Measurements from ENCODE around the gene QPRT.
"Not testable (repeated sequence)": the region's sequence is repeated elsewhere in the genome, so short reads cannot be mapped to it uniquely, and the experiment has no call there.

Gene QPRT

GRCh38 chr16:29721167-29721879, 42.3 kb downstream of the QPRT start:
- DNase-seq, result peak; percentile 64

GRCh38 chr16:29726845-29727377, 47.9 kb downstream of the QPRT start:
- DNase-seq, result no peak

DNA sequence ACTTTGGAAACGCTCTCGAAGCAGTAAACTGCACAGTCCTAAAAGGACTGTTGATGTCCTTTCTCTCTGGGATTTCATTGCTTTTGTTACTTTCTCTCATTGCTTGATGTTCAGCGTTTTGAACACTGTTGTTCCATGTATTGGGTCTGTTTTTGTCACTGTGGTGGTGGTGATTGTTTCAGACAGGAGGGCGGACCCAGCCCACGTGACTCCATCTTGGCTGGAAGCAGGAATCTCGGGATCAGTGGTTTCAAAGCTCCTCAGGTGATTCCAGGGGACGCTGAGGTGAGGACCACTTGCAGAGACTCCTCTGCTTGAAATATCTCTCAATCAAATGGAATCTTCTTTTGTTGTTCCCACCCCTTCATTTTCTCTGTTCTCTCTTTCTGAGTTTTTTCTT, 48.5 kb downstream of the QPRT start:
- no peak for DNase-seq

- DNase-seq, result no peak
Measured at GRCh38 chr16:29729116-29729521, 50.1 kb downstream of the QPRT start.

- DNase-seq, result no peak
Measured at GRCh38 chr16:29730649-29731048, 51.7 kb downstream of the QPRT start.

DNA sequence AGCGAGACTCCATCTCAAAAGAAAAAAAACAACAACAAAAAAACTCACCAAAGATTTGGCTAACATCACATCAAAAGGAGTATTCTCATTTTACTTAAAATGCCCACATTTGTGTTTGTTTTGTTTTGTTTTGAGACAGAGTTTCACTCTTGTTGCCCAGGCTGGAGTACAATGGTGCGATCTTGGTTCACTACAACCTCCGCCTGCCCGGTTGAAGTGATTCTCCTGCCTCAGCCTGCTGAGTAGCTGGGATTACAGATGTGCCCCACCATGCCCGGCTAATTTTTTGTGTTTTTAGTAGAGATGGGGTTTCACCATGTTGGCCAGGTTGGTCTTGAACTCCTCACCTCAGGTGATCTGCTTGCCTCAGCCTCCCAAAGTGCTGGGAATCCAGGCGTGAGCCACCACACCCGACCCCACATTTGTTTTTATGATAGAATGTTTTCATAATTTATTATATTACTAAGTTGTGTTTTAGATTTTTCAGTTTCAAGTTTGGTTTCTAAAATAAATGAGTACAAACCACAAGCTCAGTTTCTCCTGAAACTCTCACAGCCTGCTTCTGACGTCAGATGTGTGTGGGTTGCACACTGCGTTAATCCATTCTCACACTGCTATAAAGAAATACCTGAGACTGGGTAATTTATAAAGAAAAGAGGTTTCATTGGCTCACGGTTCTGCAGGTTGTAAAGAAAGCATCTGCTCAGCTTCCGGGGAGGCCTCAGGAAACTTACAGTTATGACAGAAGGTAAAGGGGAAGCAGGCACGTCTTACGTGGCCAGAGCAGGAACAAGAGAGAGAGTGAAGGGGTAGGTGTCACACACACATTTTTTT, 53.0 kb downstream of the QPRT start:
- peak; percentile 88 for DNase-seq

DNA sequence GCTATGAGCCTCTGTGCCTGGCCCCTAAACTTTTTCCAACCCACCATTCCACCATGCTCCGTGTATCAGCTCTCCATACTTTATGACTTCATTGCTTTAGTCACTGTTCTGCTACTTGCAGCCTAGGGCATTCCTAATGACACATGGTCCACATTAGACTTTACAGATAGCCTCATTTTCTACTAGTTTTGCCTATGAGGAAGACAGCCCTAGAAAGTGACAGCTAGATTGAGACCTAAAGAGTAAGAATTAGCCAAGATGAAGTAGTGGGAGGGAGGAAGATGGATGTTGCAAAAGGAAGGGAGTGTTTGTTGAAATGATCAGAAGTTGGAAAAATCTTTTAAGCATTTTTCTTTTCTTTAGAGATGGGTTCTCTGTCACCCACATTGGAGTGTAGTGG, 55.8 kb downstream of the QPRT start:
- DNase-seq, result no peak

- no peak for DNase-seq
Measured at GRCh38 chr16:29736112-29736511, 57.1 kb downstream of the QPRT start.

DNA sequence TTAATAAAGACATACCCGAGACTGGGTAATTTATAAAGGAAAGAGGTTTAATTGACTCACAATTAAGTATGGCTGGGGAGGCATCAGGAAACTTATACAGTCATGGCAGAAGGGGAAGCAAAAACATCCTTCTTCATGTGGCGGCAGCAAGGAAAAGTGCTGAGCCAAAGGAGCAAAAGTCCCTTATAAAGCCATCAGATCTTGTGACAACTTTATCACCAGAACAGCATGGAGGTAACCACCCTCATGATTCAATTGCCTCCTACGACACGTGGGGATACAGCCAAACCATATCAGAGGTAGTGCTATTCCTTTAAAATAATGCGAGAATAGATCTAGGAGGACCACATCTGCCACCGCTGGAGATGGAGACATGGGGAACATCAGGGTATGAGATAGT, 57.8 kb downstream of the QPRT start:
- DNase-seq, result no peak

DNA sequence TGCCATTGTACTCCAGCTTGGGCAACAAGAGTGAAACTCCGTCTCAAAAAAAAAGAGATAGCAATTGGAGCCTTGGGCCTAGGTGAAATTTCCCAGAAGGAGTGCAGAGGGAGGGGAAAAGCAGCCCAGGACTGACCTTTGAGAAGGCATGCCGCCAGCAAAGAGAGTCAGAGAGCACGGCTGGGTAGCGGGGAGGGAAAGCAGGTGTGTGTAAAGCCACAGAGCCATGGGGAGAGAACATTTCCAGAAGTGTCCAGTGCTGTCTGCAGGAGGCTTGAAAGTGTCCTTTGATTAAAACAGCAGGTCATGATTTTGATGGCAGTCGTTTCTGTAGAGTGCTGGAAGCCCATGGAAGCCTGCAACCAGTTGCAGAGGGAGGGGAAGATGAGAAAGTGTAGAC, 58.7 kb downstream of the QPRT start:
- no peak for DNase-seq

GRCh38 chr16:29738514-29738913, 59.5 kb downstream of the QPRT start:
- peak; percentile 47 for DNase-seq

DNA sequence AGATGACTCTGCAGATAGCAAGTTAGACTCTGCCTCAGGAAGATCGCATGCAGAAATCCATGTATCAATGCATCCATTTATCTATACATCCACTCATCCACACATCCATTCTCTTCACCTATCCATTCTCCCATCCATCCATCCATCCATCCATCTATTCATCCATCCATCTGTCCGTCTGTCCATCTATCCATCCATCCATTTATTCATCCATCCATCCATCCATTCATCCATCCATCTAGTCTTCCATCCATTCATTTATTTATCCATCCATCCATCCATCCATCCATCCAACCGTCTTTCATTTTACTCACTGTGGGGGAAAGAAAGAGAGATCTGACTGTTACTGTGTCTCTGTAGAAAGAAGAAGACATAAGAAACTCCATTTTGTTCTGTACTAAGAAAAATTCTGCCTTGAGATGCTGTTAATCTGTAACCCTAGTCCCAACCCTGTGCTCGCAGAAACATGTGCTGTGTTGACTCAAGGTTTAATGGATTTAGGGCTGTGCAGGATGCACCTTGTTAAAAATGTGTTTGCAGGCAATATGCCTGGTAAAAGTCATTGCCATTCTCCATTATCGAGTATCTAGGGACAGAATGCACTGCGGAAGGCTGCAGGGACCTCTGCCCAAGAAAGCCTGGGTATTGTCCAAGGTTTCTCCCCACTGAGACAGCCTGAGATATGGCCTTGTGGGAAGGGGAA, 61.1 kb downstream of the QPRT start:
- not testable (repeated sequence) for DNase-seq

DNA sequence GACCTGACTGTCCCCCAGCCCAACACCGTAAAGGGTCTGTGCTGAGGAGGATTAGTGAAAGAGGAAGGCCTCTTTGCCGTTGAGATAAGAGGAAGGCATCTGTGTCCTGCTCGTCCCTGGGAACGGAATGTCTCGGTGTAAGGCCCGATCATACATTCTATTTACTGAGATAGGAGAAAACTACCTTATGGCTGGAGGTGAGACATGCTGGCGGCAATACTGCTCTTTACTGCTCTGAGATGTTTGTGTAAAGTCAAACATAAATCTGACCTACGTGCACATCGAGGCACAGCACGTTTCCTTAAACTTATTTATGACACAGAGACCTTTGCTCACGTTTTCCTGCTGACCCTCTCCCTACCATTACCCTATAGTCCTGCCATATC, 61.6 kb downstream of the QPRT start:
- not testable (repeated sequence) for DNase-seq

- no peak for DNase-seq
Measured at GRCh38 chr16:29742683-29743275, 63.8 kb downstream of the QPRT start.

- DNase-seq, result no peak
Measured at GRCh38 chr16:29743475-29743826, 64.5 kb downstream of the QPRT start.

GRCh38 chr16:29743827-29744531, 65.0 kb downstream of the QPRT start:
- peak; percentile 65 for DNase-seq

DNA sequence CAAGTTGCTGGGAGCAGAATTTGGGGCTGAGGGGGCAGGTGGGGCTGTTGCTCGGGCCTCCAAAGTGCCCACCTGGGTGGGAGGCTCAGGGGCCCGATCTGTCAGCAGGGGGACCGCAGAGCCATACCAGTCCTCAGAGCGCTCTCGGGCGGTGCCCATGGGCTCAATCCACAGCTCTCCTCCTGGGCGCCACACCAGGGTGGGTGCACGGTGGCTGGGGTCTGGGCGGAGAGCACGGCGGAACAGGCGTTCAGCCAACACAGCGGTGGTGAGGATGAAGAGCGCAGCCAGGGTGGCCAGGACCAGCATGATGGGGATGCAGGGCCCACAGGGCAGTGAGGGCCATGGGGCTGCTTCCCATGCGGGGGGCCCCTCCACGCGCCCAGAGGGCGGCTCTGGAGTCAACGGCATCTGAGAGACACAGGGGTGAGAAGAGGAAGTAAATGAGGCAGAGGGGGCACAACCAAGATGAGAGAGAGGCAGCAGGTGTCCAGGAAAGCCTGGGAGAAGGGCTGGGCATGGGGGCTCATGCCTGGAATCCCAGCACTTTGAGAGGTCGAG, 65.6 kb downstream of the QPRT start:
- peak; percentile 42 for DNase-seq

GRCh38 chr16:29745121-29745852, 66.3 kb downstream of the QPRT start:
- DNase-seq, result peak; percentile 71

DNA sequence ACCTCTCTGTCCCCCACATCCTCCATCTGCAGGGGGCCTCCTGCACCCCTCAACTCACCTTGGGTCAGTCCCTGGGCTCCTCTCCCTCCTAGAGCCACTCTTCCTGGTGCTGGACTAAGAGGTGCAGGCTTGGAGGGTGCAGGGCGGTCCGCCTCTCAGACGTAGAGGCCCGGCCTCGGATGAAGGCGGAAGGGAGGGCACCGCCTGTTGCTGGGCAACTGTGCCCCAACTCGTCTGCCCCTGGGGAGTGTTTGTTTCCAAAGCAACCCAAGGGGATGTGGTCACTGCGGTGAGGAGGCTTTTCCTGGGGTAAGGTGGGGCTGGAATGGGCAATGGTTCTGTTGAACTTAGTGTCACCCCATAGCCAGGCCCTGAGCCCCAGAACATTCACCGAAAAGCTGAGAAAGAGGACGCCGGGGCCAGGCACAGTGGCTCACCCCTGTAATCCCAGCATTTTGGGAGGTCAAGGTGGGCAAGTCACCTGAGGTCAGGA, 66.9 kb downstream of the QPRT start, which contains the start of gene C16orf54:
Gene C16orf54, minus strand, starts transcription at position 138 of the 493 bp plus-strand sequence. CDS start 1,039 bp downstream, outside the sequence.
- peak; percentile 92 for DNase-seq

- DNase-seq, result not testable (repeated sequence)
Measured at GRCh38 chr16:29746518-29746917, 67.5 kb downstream of the QPRT start.

Measured in stimulated activated CD8-positive, alpha-beta memory T cell treated with anti-CD3 and anti-CD28 coated beads, Interleukin-4, amount 100 ng/mL, for 48 hours (primary cell).